ENCODE data around the gene GPI.

Gene GPI

DNA sequence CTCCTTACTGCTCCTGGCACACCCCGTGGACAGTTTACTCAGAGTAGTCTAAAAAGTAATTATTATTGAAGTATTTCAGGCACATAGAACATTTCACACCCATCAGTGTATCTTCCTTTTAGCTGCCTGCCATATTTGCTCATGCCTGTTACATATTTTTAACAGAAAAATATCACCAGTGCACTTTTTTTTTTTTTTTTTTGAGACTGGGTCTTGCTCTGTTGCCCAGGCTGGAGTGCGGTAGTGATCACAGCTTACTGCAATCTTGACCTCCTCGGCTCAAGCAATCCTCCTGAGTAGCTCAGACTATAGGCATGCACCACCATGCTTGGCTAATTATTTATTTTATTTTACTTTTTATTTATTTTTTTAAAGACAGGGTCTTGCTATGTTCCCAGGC is 40.7 kb upstream of the GPI start:
- no peaks in the 10 kb centered on the region for H3K4me1 ChIP-seq (ENCODE audit: control insufficient read depth, low read length)
- no peak overlapping the region for H3K4me2 ChIP-seq (ENCODE audit: low read length)
- H3K36me3 ChIP-seq (ENCODE audit: control insufficient read depth, low read length) = peaks cover 32% of the 10 kb centered on the region
- H4K20me1 ChIP-seq (ENCODE audit: control insufficient read depth, insufficient read depth, low read depth, low read length) = no peaks in the 10 kb centered on the region
- TF ChIP-seq EZH2phosphoT487 (IDR thresholded peaks at IDR 0.05; ENCODE audit: borderline replicate concordance, low read length) = no peak
- TF ChIP-seq, protein P1, sequence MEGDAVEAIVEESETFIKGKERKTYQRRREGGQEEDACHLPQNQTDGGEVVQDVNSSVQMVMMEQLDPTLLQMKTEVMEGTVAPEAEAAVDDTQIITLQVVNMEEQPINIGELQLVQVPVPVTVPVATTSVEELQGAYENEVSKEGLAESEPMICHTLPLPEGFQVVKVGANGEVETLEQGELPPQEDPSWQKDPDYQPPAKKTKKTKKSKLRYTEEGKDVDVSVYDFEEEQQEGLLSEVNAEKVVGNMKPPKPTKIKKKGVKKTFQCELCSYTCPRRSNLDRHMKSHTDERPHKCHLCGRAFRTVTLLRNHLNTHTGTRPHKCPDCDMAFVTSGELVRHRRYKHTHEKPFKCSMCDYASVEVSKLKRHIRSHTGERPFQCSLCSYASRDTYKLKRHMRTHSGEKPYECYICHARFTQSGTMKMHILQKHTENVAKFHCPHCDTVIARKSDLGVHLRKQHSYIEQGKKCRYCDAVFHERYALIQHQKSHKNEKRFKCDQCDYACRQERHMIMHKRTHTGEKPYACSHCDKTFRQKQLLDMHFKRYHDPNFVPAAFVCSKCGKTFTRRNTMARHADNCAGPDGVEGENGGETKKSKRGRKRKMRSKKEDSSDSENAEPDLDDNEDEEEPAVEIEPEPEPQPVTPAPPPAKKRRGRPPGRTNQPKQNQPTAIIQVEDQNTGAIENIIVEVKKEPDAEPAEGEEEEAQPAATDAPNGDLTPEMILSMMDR (IDR thresholded peaks at IDR 0.05; ENCODE audit: low read depth, low read length, poor library complexity, severe bottlenecking) = no peak
- no peaks in the 10 kb centered on the region for H3K9me2 ChIP-seq (replicated peaks; ENCODE audit: control insufficient read depth, low read length)
- no peaks in the 10 kb centered on the region for H3K9me3 ChIP-seq (ENCODE audit: control insufficient read depth, insufficient read depth, low read length)
- no peaks in the 10 kb centered on the region for H3F3A ChIP-seq (ENCODE audit: control insufficient read depth, insufficient read depth)
- H3K27ac ChIP-seq (ENCODE audit: low read depth, low read length) = no peak overlapping the region
- no peaks in the 10 kb centered on the region for H3K79me2 ChIP-seq (ENCODE audit: control insufficient read depth, low read length)
- H3K27me3 ChIP-seq (ENCODE audit: control insufficient read depth, low read length) = no peaks in the 10 kb centered on the region
- no peak overlapping the region for H3K4me3 ChIP-seq (ENCODE audit: low read length)

- Histone ChIP-seq H3K27me3 (ENCODE audit: control insufficient read depth, low read length) (no peaks in the 10 kb centered on the region), H3K9me3 (ENCODE audit: control insufficient read depth, insufficient read depth, low read length) (no peaks in the 10 kb centered on the region), H3K27ac (ENCODE audit: low read depth, low read length) (no peak overlapping the region)
These were observed 39.8 kb upstream of the GPI start for GRCh38 chr19:34325181-34325580.

GRCh38 chr19:34325981-34326787 is 38.8 kb upstream of the GPI start:
- H3K4me1 ChIP-seq (ENCODE audit: control insufficient read depth, low read length) = no peaks in the 10 kb centered on the region
- H3K27ac ChIP-seq (ENCODE audit: low read depth, low read length) = no peak overlapping the region
- no peaks in the 10 kb centered on the region for H3K79me2 ChIP-seq (ENCODE audit: control insufficient read depth, low read length)
- no peak overlapping the region for H3K4me3 ChIP-seq (ENCODE audit: low read length)
- no peaks in the 10 kb centered on the region for H3F3A ChIP-seq (ENCODE audit: control insufficient read depth, insufficient read depth)
- TF ChIP-seq, protein P1 (IDR thresholded peaks at IDR 0.05; ENCODE audit: low read depth, low read length, poor library complexity, severe bottlenecking) = no peak
- no peak for TF ChIP-seq EZH2phosphoT487 (IDR thresholded peaks at IDR 0.05; ENCODE audit: borderline replicate concordance, low read length)
- H3K9me2 ChIP-seq (replicated peaks; ENCODE audit: control insufficient read depth, low read length) = no peaks in the 10 kb centered on the region
- H3K27me3 ChIP-seq (ENCODE audit: control insufficient read depth, low read length) = no peaks in the 10 kb centered on the region
- no peaks in the 10 kb centered on the region for H4K20me1 ChIP-seq (ENCODE audit: control insufficient read depth, insufficient read depth, low read depth, low read length)
- no peak overlapping the region for H3K4me2 ChIP-seq (ENCODE audit: low read length)
- H3K36me3 ChIP-seq (ENCODE audit: control insufficient read depth, low read length) = peaks cover 34% of the 10 kb centered on the region
- no peaks in the 10 kb centered on the region for H3K9me3 ChIP-seq (ENCODE audit: control insufficient read depth, insufficient read depth, low read length)

More at GRCh38 chr19:34325181-34325580, 39.8 kb upstream of the GPI start:
- no peaks in the 10 kb centered on the region for H4K20me1 ChIP-seq (ENCODE audit: control insufficient read depth, insufficient read depth, low read depth, low read length)
- no peaks in the 10 kb centered on the region for H3K79me2 ChIP-seq (ENCODE audit: control insufficient read depth, low read length)
- no peaks in the 10 kb centered on the region for H3K4me1 ChIP-seq (ENCODE audit: control insufficient read depth, low read length)
- no peak overlapping the region for H3K4me3 ChIP-seq (ENCODE audit: low read length)
- no peaks in the 10 kb centered on the region for H3F3A ChIP-seq (ENCODE audit: control insufficient read depth, insufficient read depth)
- TF ChIP-seq, protein P1 (IDR thresholded peaks at IDR 0.05; ENCODE audit: low read depth, low read length, poor library complexity, severe bottlenecking) = no peak
- no peak for TF ChIP-seq EZH2phosphoT487 (IDR thresholded peaks at IDR 0.05; ENCODE audit: borderline replicate concordance, low read length)
- no peaks in the 10 kb centered on the region for H3K9me2 ChIP-seq (replicated peaks; ENCODE audit: control insufficient read depth, low read length)
- no peak overlapping the region for H3K4me2 ChIP-seq (ENCODE audit: low read length)
- peaks cover 32% of the 10 kb centered on the region for H3K36me3 ChIP-seq (ENCODE audit: control insufficient read depth, low read length)

Measured in DOHH2 (cell line).